DMS 273 (cell line): ENCODE results near the gene THADA.

Source experiments
- DNase-seq: peaks from one replicate; lab custom pipeline; 2025; ENCODE audit not compliant: unreplicated experiment; lab: John Stamatoyannopoulos, UW

The THADA gene

DNA sequence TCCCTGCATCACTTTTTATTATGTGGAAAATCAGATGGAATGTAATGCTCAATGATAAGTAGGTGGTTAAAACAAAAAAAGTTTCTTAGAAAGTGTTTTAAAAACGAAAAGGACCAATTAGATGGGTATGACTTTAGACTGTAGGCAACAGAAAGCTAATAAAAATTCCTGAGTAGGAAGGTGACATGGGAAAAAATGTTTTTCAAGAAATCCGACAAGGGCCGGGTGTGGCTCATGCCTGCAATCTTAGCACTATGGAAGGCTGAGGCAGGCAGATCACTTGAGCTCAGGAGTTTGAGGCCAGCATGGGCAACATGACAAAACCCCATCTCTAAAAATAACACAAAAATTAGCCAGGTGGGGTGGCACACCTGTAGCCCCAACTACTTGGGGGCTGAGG, 126.1 kb downstream of the THADA start:
- no peak for DNase-seq

GRCh38 chr2:43469094-43469493, 126.7 kb downstream of the THADA start:
- no peak for DNase-seq

DNA sequence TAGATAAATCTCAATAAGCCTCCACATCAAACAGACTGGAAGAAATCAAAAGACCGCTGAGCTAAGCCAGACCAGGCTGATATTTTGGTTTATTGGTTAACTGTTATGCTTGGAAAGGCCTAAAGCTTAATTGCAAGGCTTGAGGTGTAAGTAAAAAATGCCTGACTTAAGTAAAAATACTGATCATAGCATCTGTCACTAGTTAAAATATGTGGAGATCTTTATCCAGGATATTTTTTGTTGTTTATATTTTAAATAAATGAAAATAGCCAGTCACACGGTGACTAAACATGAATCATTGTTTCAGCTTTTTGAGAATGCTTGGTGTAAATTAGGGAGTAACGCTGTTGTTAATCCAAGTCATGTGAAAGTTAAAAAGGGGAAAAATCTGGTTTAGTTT, 127.9 kb downstream of the THADA start:
- no peak for DNase-seq

DNA sequence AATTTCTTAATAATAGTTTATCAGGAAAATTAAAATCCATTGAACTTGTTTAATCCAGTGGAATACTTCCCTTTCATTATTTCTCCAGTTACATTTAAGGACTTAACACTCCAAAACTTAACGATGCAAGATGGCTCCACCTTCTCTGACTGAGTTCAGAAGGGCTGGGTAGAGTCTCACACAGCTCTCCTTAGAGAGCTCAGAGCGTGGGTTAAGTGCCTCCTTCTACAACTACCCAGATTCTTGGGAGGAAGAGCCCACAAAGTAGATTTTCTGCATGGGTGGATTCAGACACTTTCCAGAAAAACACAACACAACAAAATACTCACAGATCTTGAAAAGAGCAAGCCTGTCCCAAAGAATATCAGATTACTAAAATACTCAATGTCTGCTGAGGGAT, 130.6 kb downstream of the THADA start:
- no peak for DNase-seq

GRCh38 chr2:43464590-43464989, 131.2 kb downstream of the THADA start:
- DNase-seq, result no peak

GRCh38 chr2:43462866-43463641, 132.8 kb downstream of the THADA start:
- DNase-seq, result peak; percentile 27

- DNase-seq, result no peak
Measured at GRCh38 chr2:43461453-43462073, 134.3 kb downstream of the THADA start.

DNA sequence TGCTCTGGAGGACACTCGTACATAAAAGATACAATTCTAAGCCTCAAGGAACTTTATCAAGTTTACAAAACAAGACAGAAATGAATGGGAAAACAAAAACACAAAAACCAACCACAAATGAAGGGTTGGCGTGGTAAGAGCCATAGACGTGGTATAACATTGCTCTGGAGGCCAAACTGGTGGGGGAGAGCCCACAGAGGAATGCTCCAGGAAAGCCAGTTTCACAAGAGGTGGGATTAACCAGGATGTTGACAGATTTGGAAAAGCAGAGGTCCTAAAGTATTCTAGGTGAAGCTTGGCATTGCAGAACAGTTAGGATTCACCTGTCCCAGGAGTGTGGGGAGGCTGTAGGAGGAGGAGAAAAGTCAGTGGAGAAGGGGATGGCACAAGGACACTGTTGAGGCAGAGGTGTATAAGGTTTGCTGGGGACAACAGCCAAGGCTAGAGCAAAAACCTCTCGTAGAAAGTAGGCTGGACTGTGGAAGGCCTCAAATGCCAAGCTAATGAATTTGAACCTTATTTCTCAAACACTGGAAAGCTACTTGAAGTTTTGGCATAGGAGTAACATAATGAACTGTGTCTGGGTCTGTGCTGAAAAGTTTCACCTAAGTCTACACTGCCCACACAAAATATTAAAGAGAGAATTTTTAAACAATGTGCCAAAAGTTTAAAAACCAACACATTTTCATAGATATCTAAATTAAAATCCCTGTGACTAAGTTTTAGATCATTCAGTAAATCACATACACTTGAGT, 135.1 kb downstream of the THADA start:
- no peak for DNase-seq

DNA sequence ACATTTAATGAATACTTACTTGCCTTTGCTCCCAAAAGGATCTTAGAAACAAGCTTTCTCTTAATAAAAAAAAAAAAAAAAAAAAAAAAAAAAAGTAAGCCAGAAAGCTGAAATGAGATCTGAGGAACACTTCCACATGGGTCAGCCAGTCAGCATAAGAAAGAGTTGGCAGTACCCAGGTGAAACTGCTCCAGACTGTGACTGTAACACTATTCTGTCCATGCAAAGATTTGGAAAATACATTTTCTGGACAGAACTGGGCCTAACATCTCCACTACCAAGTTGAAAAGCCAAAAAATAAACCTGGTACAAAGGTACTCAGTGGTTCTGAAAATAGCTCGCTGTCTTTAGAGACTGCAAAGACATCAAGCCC, 135.7 kb downstream of the THADA start:
- DNase-seq, result no peak

DNA sequence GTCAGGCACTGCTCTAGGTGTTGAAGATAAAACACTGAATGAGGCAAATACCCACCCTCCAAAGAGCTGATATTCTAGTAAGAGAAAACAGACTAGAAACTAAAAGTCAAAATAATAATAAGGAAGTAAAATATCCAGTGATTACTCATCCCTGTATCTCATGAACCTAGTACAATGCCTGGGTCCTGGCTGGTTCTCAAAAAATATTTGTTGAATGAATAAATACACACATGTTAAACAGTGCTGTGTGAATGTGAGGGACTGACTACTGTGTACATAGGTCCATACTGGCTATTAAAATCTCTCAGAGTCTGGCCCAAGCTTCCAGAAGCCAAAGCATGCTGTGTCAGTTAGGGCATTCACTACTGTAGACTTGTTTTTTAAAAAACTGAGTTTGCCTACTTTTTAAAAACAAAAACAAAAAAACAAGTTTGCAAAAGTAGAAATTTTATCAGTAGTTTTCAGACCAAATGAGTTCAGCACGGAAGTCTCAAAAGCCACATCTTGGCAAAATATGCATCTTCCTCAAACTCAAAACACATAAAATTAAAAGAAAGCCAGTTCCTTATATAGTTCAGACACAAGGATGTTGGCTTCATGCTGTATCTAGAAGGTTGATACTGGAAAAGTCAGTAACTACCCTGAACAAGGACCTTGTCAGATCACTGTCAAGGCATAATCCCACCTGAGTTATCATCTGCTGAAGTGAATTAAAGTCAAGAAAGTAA, 136.2 kb downstream of the THADA start:
- no peak for DNase-seq

- DNase-seq, result no peak
Measured at GRCh38 chr2:43458014-43458628, 137.7 kb downstream of the THADA start.

DNA sequence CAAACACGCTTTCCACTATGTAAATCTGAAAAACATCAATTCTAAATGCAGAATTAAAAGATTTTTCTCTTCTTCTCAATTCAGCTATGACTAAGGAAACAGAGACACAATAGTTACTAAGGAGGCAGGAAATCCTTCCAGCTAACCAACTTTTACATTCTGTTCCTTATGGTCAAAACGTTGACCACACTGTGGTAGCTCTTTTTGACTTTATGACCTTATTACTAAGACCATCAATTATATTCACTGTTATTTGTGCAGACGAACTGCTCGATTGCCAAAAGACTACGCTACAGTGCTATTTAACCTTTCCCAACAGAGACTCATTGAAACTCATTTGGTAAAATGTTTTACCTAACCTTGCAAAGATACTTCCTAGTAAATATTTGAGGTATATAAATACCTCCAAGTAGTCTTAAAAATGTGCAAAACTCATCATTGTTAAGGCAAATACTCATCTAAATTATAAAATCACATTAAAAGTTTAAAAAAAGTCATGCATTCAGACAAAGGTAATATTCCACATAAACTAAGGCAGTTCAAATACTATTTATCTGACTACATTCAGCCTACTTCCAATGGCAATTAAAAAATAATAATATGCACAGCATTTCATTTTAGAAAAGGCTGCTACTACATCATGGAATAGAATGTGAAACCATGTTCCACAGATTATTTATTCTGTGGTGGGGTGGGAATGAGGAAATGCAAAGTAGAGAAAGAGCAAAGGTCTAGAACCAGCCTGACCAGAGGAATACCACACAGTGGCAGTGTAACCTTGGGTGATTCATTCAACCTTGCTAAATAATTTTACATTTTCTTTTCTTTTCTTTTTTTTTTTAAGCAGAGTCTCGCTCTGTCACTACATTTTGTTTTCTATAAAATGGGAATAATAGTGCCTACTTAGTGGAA, 139.9 kb downstream of the THADA start:
- no peak for DNase-seq

- DNase-seq, result no peak
Measured at GRCh38 chr2:43455296-43455695, 140.5 kb downstream of the THADA start.

- no peak for DNase-seq
Measured at GRCh38 chr2:43454791-43455190, 141.0 kb downstream of the THADA start.

DNA sequence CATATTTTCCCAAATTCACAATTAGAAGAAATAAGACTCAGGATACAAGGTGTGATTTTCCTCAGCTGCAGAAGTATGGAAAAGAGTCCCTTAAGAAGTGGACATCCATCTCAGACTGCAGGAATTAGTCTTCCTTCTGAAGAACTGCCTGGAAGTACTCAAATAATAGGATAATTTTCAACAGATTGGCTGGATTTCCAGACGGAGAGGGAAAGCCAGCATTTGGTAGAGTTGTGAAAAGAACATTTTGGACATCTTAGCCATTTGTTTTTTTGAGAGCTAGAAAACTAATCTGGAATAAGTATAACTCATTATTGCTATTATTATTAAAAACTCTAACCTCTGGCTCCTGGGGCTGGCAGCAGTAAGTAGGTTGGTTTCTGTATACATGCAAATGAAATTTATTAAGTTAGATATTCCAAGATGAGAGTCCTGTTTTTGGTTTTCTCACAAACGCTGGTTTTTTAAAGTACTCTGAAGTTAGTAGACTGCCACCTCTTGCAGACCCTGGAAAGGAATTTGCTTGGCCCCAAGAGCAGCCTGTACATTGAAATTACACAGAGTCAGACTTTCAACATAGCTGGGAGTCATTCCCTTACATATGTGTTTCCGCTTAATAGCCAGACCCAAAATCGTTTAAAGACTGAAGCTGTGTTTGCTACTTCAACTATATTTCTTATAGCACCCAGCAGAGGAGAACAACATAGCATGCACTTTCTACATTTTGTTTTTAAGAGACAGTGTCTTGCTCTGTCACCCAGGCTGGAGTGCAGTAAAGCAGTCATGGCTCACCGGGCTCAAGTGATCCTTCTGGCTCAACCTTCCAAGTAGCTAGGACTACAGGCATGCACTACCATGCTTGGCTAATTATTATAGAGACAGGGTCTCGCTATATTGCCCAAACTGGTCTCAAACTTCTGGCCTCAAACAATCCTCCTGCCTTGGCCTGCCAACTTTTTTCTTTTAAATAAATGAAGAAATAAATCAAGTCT, 142.4 kb downstream of the THADA start:
- no peak for DNase-seq

DNA sequence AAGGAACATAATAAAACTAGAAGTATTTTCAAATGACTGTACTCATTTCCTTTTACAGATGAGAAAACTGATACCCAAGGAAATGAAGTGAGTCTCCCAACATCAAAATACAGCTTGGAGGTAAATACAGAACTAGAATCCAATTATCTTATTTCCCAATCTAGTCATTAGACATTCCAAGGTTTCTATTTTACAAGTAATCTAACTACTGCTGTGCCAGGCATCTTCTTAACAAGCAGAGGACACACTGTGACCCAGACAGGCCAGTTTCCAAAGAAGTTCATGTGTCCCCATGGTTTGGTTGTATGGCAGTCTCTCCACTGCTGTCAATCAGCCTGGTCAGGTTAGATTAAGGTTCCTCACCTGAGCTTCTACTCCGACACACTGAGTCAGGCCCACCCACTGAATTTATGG, 143.5 kb downstream of the THADA start:
- no peak for DNase-seq

DNA sequence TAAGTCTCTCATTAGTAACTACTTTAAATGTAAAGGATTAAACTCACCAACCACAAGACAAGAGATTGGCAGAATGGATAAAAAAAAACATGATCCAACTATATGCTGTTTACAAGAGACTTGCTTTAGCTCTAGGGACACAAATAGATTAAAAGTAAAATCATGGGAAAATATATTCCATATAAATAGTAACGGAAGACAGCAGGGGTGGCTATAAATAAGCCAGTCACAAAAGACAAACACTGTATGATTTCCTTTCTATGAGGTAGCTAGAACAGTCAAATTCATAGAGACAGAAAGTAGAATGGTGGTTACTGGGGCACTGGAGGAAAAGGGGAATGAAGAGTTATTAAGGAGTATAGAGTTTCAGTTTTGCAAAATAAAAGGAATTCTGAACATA, 145.2 kb downstream of the THADA start:
- no peak for DNase-seq

GRCh38 chr2:43448822-43449110, 147.1 kb downstream of the THADA start:
- no peak for DNase-seq
